ENCODE results near the gene BAZ1B. TPM values are rescaled to one million over a fixed set of nuclear protein-coding genes. Genes with fewer than 3 reads are reported as not detected.
A peak's percentile ranks its signal among the peaks of the same experiment; 100 is the strongest.

BAZ1B gene
- total RNA-seq, 1 experiment from 2014 or later: 66.3 TPM

DNA sequence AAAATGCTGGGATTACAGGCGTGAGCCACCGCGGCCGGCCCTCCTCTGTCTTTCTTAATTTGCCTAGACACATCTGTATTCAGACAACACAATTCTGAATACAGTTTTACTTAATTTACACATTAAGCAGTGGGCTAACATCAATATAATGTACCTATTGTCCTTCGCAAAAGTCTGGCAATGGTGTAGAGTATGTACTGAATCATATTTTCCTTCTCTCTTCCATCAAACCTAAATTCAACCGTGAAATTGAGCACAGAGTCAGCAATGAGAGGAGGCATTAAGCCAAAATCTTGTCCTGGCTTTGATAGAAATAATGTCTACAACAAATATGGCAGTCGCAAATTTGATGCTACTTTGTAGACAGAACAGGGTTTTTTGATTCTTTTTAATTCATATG, 58.1 kb downstream of the BAZ1B start:
- H3K27me3 Mint-ChIP-seq (ENCODE audit: low read depth): no peaks in the 10 kb centered on the region
- ChIA-PET POLR2A (no interaction called here), CTCF (no interaction called here)
- no peaks in the 10 kb centered on the region for H3K9me3 Mint-ChIP-seq
- TF ChIP-seq PRRX2 (CRISPR knock-in tag; IDR thresholded peaks at IDR 0.05) (no peak), HMGA2 (CRISPR knock-in tag; IDR thresholded peaks at IDR 0.05) (no peak), NR2C2 (CRISPR knock-in tag; IDR thresholded peaks at IDR 0.05) (no peak), NR1H2 (CRISPR knock-in tag; IDR thresholded peaks at IDR 0.05) (no peak), ATF6 (CRISPR knock-in tag; IDR thresholded peaks at IDR 0.05) (no peak), ARID4B (CRISPR knock-in tag; IDR thresholded peaks at IDR 0.05; ENCODE audit: borderline replicate concordance) (no peak)
- TF ChIP-seq, protein P1, sequence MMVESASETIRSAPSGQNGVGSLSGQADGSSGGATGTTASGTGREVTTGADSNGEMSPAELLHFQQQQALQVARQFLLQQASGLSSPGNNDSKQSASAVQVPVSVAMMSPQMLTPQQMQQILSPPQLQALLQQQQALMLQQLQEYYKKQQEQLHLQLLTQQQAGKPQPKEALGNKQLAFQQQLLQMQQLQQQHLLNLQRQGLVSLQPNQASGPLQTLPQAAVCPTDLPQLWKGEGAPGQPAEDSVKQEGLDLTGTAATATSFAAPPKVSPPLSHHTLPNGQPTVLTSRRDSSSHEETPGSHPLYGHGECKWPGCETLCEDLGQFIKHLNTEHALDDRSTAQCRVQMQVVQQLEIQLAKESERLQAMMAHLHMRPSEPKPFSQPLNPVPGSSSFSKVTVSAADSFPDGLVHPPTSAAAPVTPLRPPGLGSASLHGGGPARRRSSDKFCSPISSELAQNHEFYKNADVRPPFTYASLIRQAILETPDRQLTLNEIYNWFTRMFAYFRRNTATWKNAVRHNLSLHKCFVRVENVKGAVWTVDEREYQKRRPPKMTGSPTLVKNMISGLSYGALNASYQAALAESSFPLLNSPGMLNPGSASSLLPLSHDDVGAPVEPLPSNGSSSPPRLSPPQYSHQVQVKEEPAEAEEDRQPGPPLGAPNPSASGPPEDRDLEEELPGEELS (CRISPR knock-in tag; IDR thresholded peaks at IDR 0.05): no peak
- TF ChIP-seq, protein P2, sequence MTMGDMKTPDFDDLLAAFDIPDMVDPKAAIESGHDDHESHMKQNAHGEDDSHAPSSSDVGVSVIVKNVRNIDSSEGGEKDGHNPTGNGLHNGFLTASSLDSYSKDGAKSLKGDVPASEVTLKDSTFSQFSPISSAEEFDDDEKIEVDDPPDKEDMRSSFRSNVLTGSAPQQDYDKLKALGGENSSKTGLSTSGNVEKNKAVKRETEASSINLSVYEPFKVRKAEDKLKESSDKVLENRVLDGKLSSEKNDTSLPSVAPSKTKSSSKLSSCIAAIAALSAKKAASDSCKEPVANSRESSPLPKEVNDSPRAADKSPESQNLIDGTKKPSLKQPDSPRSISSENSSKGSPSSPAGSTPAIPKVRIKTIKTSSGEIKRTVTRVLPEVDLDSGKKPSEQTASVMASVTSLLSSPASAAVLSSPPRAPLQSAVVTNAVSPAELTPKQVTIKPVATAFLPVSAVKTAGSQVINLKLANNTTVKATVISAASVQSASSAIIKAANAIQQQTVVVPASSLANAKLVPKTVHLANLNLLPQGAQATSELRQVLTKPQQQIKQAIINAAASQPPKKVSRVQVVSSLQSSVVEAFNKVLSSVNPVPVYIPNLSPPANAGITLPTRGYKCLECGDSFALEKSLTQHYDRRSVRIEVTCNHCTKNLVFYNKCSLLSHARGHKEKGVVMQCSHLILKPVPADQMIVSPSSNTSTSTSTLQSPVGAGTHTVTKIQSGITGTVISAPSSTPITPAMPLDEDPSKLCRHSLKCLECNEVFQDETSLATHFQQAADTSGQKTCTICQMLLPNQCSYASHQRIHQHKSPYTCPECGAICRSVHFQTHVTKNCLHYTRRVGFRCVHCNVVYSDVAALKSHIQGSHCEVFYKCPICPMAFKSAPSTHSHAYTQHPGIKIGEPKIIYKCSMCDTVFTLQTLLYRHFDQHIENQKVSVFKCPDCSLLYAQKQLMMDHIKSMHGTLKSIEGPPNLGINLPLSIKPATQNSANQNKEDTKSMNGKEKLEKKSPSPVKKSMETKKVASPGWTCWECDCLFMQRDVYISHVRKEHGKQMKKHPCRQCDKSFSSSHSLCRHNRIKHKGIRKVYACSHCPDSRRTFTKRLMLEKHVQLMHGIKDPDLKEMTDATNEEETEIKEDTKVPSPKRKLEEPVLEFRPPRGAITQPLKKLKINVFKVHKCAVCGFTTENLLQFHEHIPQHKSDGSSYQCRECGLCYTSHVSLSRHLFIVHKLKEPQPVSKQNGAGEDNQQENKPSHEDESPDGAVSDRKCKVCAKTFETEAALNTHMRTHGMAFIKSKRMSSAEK (CRISPR knock-in tag; IDR thresholded peaks at IDR 0.05; ENCODE audit: borderline replicate concordance): no peak
- TF ChIP-seq, protein P3, sequence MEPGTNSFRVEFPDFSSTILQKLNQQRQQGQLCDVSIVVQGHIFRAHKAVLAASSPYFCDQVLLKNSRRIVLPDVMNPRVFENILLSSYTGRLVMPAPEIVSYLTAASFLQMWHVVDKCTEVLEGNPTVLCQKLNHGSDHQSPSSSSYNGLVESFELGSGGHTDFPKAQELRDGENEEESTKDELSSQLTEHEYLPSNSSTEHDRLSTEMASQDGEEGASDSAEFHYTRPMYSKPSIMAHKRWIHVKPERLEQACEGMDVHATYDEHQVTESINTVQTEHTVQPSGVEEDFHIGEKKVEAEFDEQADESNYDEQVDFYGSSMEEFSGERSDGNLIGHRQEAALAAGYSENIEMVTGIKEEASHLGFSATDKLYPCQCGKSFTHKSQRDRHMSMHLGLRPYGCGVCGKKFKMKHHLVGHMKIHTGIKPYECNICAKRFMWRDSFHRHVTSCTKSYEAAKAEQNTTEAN (CRISPR knock-in tag; IDR thresholded peaks at IDR 0.05): no peak
- peaks cover 86% of the 10 kb centered on the region for H3K36me3 Mint-ChIP-seq
- no peaks in the 10 kb centered on the region for H3K4me1 Mint-ChIP-seq
- no peak for ATAC-seq
- no peak for DNase-seq (ENCODE audit: low spot score)
- no peak overlapping the region for H3K4me3 Mint-ChIP-seq
- no peak overlapping the region for H3K27ac Mint-ChIP-seq

DNA sequence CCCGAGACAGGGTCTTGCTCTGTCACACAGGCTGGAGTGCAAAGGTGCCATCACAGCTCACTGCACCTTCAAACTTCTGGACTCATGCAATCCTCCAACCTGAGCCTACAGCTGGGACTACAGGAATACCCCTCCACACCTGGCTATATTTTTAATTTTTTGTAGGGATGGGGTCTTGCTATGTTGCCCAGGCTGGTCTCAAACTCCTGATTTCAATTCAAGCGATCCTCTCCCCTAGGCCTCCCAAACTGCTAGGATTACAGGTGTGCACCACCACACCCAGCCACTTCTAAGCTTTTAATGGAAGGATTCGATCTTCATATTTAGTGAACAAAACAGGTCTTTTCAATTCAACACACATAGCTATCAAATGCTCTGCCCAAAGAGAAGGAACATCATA, 58.8 kb downstream of the BAZ1B start:
- Mint-ChIP-seq H3K4me3 (no peak overlapping the region), H3K4me1 (no peaks in the 10 kb centered on the region), H3K36me3 (peaks cover 88% of the 10 kb centered on the region), H3K9me3 (no peaks in the 10 kb centered on the region), H3K27ac (no peak overlapping the region), H3K27me3 (ENCODE audit: low read depth) (no peaks in the 10 kb centered on the region)
- no peak for DNase-seq (ENCODE audit: low spot score)
- CTCF ChIA-PET: no interaction called here
- TF ChIP-seq USF1 (CRISPR knock-in tag; IDR thresholded peaks at IDR 0.05) (no peak), TEAD1 (CRISPR knock-in tag; IDR thresholded peaks at IDR 0.05) (no peak), ZNF121 (CRISPR knock-in tag; IDR thresholded peaks at IDR 0.05) (peak; percentile 2; the same call in 1 of the 2 replicates)
- POLR2A ChIA-PET: no interaction called here
- ATAC-seq: no peak

Data from WTC11 (cell line).